Spleen (tissue), 7 donors: ENCODE measurements around the gene TCF7L2.

Experiments used
- CTCF ChIP-seq, 11 experiments: fragments of 200-600 bp in 7 of 11; fragments of 450-650 bp in 4 of 11; sonication (generic) in 4 of 11; IDR thresholded peaks in 8 of 11; conservative IDR thresholded peaks in 3 of 11; 1 replicate in 7 of 11; 2 replicates in 4 of 11; pipeline versions ENCODE4 v1.4.0 to v1.8.0; 2016 to 2021; ENCODE audit warnings: antibody characterized with exemption in 11 of 11, inconsistent platforms in 4 of 11, mild to moderate bottlenecking in 1 of 11
- POLR2AphosphoS5 ChIP-seq, 3 donors: sonication (generic); formaldehyde crosslinking; IDR thresholded peaks; one replicate each; pipeline ENCODE4 v1.5.1; 2017; ENCODE audit warnings: antibody characterized with exemption in 3 of 3
- donor health status: DM: no; HTN: no; CAD: no; lungs with moderate emphysema.
- donor health status: DM: no; HTN: no; CAD: no.
- donor health status: DM: no; HTN: no; CAD: no.

- TF ChIP-seq POLR2AphosphoS5 (IDR thresholded peaks at IDR 0.05) (no peak), CTCF (IDR thresholded peaks at IDR 0.05 in 8 of 11, conservative IDR thresholded peaks at IDR 0.05 in 3 of 11) (no peak)
Observed at GRCh38 chr10:112957640-112958092, 7.6 kb downstream of the TCF7L2 start.
